G401.6 (cell line): ENCODE data around the gene NCMAP.

Source experiments
- FAIRE-seq: peaks from 2 replicates; lab custom pipeline; 2012; peaks lifted over from hg19 to GRCh38; lab: Jason Lieb, UNC

The NCMAP gene

GRCh38 chr1:24622218-24622617 is 66.3 kb downstream of the NCMAP start:
- FAIRE-seq, result no peak

DNA sequence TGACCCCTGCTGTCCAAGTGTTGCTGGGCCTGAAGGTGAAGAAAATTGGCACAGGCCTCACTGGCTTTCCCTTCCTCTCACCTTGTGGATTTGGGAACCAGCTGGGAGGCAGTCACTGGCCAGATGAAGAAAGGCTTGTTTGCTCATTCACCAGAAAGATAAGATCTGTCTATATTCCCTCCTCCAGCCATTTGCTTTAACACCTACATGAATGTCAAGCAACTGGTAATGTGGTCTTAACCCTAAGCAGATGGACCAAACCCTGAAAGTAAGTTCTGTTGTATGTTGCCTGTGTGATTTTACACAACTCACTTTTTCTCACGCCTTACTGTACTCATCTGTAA is 76.9 kb downstream of the NCMAP start:
- no peak for FAIRE-seq

DNA sequence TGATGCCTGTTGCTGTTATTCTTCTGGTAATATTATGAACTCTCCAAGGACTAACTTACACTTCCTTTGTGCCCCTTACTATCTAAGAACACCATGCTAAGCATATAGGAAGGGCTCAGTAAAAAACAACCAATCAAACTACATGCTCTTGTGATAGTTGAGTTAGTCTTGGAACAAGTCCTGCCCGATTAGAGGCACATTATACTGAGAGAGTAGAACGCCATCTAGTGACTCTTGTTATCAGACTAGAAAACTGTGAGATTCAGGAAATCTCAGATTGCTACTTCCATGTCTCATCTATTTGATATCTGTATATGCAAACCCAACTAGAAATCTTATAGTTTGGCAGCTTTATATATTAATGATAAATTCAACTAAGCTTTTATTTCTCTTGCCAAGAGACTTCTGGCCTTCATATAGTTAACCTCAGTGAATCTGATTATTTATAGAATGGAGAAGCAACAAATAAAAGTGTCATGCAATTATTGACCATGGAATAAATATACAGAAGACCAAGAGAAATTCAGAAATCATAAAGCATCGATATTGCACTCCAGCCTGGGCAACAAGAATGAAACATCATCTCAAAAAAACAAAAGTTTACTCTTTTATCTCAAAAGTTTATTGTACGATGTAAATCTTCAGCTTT is 79.4 kb downstream of the NCMAP start:
- FAIRE-seq, result peak; percentile 96

GRCh38 chr1:24636661-24637357 is 80.9 kb downstream of the NCMAP start:
- FAIRE-seq, result no peak

DNA sequence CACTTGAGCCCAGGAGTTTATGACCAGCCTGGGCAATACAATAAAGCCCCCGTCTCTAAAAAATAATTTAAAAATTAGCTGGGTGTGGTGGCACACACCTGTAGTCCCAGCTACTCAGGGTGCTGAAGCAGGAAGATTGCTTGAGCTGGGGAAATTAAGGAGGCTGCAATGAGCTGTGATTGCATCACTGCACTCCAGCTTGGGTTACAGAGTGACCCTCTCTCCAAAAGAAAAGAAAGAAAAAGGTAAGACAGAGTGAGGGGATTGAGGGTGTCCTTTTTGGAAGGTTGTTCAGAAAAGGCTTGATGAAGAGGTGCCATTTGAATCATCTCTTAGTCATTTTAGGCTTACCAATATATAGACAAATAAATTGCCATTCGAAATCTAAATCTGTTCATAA is 83.2 kb downstream of the NCMAP start:
- no peak for FAIRE-seq

DNA sequence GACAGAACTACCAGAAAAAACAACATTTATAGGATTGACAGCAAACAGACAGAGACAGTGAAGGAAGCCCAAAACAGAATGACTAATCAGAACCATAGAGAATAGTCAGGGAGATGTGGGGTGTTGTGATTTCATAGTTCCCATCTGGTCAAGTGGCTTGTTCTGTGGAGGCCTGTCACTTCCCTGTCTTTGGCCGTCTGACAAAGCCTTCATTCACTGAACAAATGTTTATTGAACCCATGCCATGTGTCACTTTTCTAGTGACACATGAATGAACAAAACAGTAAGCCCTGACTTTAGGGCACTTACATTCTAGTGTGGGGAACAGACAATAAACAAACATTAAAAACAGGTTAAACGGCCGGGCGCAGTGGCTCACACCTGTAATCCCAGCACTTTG is 84.0 kb downstream of the NCMAP start:
- FAIRE-seq, result no peak

DNA sequence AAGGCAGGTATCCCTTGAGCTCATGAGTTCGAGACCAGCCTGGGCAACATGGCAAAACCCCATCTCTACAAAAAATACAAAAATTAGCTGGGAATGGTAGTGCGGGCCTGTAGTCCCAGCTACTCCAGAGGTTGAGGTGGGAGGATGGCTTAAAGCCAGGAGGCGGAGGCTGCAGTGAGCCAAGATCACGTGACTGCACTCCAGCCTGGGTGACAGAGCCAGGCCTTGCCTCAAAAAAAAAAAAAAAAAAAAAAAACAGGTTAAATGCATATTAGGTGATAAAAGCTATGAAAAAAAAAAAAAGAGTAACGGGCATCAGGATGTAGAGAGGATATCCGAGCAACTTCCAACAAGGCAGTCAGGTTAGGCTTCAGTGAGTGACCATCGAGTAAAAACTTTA is 84.4 kb downstream of the NCMAP start:
- no peak for FAIRE-seq

DNA sequence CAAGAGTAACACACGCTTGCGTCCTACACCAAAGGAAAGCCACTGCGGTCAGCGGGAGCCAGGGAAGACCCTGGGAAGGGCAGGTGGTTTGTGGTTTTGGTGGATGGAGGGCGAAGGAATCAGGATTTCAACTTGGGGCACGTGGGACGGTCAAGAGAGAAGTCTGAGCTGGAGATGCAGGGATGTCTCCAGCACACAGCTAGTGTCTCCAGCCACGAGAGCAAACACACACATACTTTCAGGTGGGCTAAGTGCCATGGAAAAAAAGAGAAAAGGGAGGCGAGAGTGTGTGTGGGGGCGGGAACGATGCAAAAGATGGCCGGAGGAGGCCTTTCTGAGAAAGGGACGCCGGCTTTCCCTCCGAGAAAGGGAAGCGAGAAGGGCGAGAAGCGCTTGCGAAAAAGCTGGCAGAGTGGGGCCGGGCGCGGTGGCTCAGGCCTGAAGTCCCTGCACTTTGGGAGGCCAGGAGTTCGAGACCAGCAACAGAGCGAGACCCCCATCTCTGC is 85.8 kb downstream of the NCMAP start:
- FAIRE-seq, result no peak

GRCh38 chr1:24642481-24643362 is 86.8 kb downstream of the NCMAP start, which contains the start of gene SRRM1:
SRRM1 (plus strand) TSS chr1:24643302; CDS start chr1:24643327, 25 bp downstream.
- FAIRE-seq, result peak; percentile 95

- no peak for FAIRE-seq
Observed at GRCh38 chr1:24643363-24644099, 87.6 kb downstream of the NCMAP start.

- FAIRE-seq, result no peak
Observed at GRCh38 chr1:24644100-24644384, 88.2 kb downstream of the NCMAP start.

DNA sequence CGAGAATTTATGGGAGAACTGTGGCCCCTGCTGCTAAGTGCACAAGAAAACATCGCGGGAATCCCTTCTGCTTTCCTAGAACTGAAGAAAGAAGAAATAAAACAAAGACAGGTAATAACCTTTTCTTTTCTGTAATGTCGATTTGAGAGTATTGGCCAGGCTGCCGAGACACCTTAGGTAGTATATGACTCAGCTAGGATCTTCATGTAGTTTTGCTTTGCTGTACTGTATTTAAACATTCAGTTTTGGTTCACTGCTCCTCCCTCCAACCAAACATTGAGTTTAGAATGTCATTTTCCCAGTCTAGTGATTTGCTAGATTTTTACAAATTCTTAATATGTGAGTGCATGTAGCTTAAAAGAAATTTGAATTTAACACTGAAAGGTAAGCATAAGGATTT is 93.0 kb downstream of the NCMAP start:
- no peak for FAIRE-seq

GRCh38 chr1:24652382-24652781 is 96.5 kb downstream of the NCMAP start:
- no peak for FAIRE-seq

GRCh38 chr1:24654010-24654409 is 98.1 kb downstream of the NCMAP start:
- no peak for FAIRE-seq

GRCh38 chr1:24656046-24656445 is 100.2 kb downstream of the NCMAP start:
- no peak for FAIRE-seq

DNA sequence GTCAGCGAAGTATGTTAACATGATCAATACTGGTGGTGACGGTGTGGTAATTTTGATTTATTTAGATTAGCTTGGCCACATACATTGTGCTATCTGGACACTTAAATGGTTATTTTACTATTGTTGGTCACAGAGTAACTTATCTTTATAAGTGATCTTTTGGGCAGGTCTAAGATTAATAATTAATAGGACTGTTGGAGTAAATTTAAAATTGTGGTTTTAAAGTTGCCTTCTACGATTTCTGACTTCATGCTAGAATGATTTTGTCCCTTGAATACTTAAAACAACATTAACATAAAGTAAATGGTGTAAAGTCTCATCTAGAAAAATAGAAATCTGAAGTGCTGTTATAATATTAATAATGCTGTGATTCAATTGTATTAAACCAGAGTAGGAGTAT is 101.9 kb downstream of the NCMAP start:
- FAIRE-seq, result no peak
